Endothelial cell of umbilical vein (primary cell): ENCODE measurements around the gene FGF5. TPM values are rescaled to one million over a fixed set of nuclear protein-coding genes. Genes with fewer than 3 reads are reported as not detected.
"Not testable (repeated sequence)": the region's sequence is repeated elsewhere in the genome, so short reads cannot be mapped to it uniquely, and the experiment has no call there.

ENCODE experiments used
- BruUV-seq: library from RNA; stranded (reverse); fragments of 400-500 nt; replicated peaks from 2 replicates; lab custom pipeline; 2021; lab: Mats Ljungman, UMichigan
- CTCF ChIA-PET: fragments of 300-600, 350-600 bp; sonication (Branson Sonifier 250); formaldehyde crosslinking; loops from one replicate; lab custom pipeline; 2021; ENCODE audit warnings: antibody characterized with exemption, inconsistent platforms; lab: Charles Lee
- POLR2A ChIA-PET: fragments of 300-600, 350-600 bp; sonication (Branson Sonifier 250); formaldehyde crosslinking; loops from one replicate; lab custom pipeline; 2021; ENCODE audit warnings: antibody characterized with exemption, inconsistent platforms; lab: Charles Lee
- DNase-seq: peaks from one replicate; pipeline ENCODE4 v3.0.0-alpha.2; 2011; ENCODE audit warnings: low read depth, low spot score
- FAIRE-seq: peaks from 2 replicates; lab custom pipeline; 2011; peaks lifted over from hg19 to GRCh38; lab: Jason Lieb, UNC
- H2AFZ ChIP-seq: 2 replicates; pipeline ENCODE4 v1.6.0; 2012; ENCODE audit warnings: low read depth, low read length, control low read depth, inconsistent platforms
- H3K27ac ChIP-seq: 2 replicates; pipeline ENCODE4 v1.5.1; 2011; ENCODE audit warnings: low read depth, mild to moderate bottlenecking, control low read depth, low read length, moderate library complexity; ENCODE audit not compliant: insufficient read depth
- H3K27me3 ChIP-seq, 2 experiments: 2 replicates each; pipeline versions ENCODE4 v1.6.0 to v1.6.1; 2011; ENCODE audit warnings: low read length in 2 of 2, mixed read lengths in 1 of 2; ENCODE audit not compliant: control insufficient read depth in 2 of 2, insufficient read depth in 2 of 2
- H3K36me3 ChIP-seq, 2 experiments: 2 replicates in 1 of 2; 3 replicates in 1 of 2; pipeline ENCODE4 v1.5.1; 2011; ENCODE audit warnings: low read length in 2 of 2, mild to moderate bottlenecking in 1 of 2, moderate library complexity in 1 of 2; ENCODE audit not compliant: control insufficient read depth in 2 of 2, insufficient read depth in 2 of 2; ENCODE audit errors: extremely low read depth in 1 of 2
- H3K4me1 ChIP-seq: 3 replicates; pipeline ENCODE4 v1.5.1; 2011; ENCODE audit warnings: mild to moderate bottlenecking, low read length; ENCODE audit not compliant: control insufficient read depth, insufficient read depth; ENCODE audit errors: extremely low read depth
- H3K4me2 ChIP-seq: 2 replicates; pipeline ENCODE4 v1.6.1; 2011; ENCODE audit warnings: low read length, control low read depth, mixed read lengths; ENCODE audit not compliant: insufficient read depth
- H3K4me3 ChIP-seq, 3 experiments: fragments of 200-600 bp in 1 of 3; sonication (generic), shearing (Covaris generic) in 1 of 3; replicated peaks in 1 of 3; 2 replicates each; pipeline ENCODE4 v1.5.1; 2011 to 2016; ENCODE audit warnings: control low read depth in 3 of 3, low read length in 3 of 3, mild to moderate bottlenecking in 2 of 3, inconsistent platforms in 1 of 3, low read depth in 1 of 3, moderate library complexity in 1 of 3; ENCODE audit not compliant: insufficient read depth in 1 of 3
- H3K79me2 ChIP-seq: 2 replicates; pipeline ENCODE4 v1.6.0; 2012; ENCODE audit warnings: low read length, inconsistent platforms; ENCODE audit not compliant: control insufficient read depth, insufficient read depth
- H3K9ac ChIP-seq: replicated peaks from 2 replicates; pipeline ENCODE3; 2011; ENCODE audit warnings: low read length, control low read depth; ENCODE audit not compliant: insufficient read depth; ENCODE audit errors: extremely low read depth
- H3K9me1 ChIP-seq: replicated peaks from 3 replicates; pipeline ENCODE4 v1.6.0; 2011; ENCODE audit warnings: mild to moderate bottlenecking, low read length; ENCODE audit not compliant: control insufficient read depth, insufficient read depth; ENCODE audit errors: extremely low read depth
- H3K9me3 ChIP-seq: replicated peaks from 2 replicates; pipeline ENCODE4 v1.5.1; 2012; ENCODE audit warnings: low read length, inconsistent platforms; ENCODE audit not compliant: control insufficient read depth, insufficient read depth
- H4K20me1 ChIP-seq: replicated peaks from 2 replicates; pipeline ENCODE3; 2011; ENCODE audit warnings: mild to moderate bottlenecking, low read length; ENCODE audit not compliant: control insufficient read depth, insufficient read depth; ENCODE audit errors: extremely low read depth
- EZH2 ChIP-seq: IDR thresholded peaks from 2 replicates; pipeline ENCODE4 v1.6.1; 2012; ENCODE audit warnings: borderline replicate concordance, low read depth, mild to moderate bottlenecking, moderate library complexity, low read length, inconsistent platforms; ENCODE audit not compliant: severe bottlenecking
- FOS ChIP-seq: IDR thresholded peaks from 2 replicates; pipeline ENCODE4 v1.6.1; 2011; ENCODE audit warnings: mild to moderate bottlenecking, low read length, moderate library complexity, borderline replicate concordance; ENCODE audit not compliant: insufficient read depth
- MAX ChIP-seq: IDR thresholded peaks from 2 replicates; pipeline ENCODE4 v1.6.1; 2011; ENCODE audit not compliant: insufficient read depth, insufficient read length
- MYC ChIP-seq: IDR thresholded peaks from one replicate; pipeline ENCODE4 v1.6.1; 2011; ENCODE audit warnings: mild to moderate bottlenecking, low read depth, low read length
- POLR2A ChIP-seq: IDR thresholded peaks from 2 replicates; pipeline ENCODE4 v1.6.1; 2012; ENCODE audit warnings: low read depth, mild to moderate bottlenecking, control low read depth, low read length
- POLR2AphosphoS5 ChIP-seq: IDR thresholded peaks from 2 replicates; pipeline ENCODE4 v1.6.1; 2012; ENCODE audit warnings: low read depth, mild to moderate bottlenecking, control low read depth, low read length, moderate library complexity; ENCODE audit not compliant: insufficient read depth
- dilution Hi-C: fragments of 300-500 bp; cut with MboI; formaldehyde crosslinking; loops from one replicate; pipeline ENCODE4 v1.15.0; 2019; ENCODE audit warnings: low sequenced_read_pairs; ENCODE audit not compliant: extremely low pct_ligation_motif_present
- intact Hi-C: fragments of 100-400 bp; cut with micrococcal nuclease; formaldehyde crosslinking; loops from one replicate; pipeline ENCODE4 v1.10.0; 2022
- polyA plus RNA-seq, 4 experiments: library from polyadenylated mRNA; depleted of rRNA in 3 of 4; stranded (reverse) in 3 of 4; unstranded in 1 of 4; fragments of >200 nt; gene quantifications; 2 replicates each; pipeline versions ENCODE4 v1.2.1 to v1.2.3, GENCODE V29; 2011 to 2012; ENCODE audit warnings: missing spikeins in 1 of 4
- total RNA-seq: library from RNA; stranded (reverse); gene quantifications from 2 replicates; pipeline ENCODE4 v1.2.3, GENCODE V29; 2021

Gene FGF5
- total and polyA plus RNA-seq, 2 donors (not counting 3 experiments of a cell fraction or from before 2014, with no cell fraction given): 0.13 to 0.73 TPM

DNA sequence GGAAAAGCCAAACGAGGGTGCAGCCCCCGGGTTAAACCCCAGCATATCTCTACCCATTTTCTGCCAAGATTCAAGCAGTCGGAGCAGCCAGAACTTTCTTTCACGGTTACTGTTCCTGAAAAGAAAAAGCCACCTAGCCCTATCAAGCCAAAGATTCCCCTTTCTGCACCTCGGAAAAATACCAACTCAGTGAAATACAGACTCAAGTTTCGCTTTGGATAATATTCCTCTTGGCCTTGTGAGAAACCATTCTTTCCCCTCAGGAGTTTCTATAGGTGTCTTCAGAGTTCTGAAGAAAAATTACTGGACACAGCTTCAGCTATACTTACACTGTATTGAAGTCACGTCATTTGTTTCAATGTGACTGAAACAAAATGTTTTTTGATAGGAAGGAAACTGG, 20.0 kb downstream of the FGF5 start:
- H3K79me2 ChIP-seq: no peaks in the 10 kb centered on the region
- POLR2A ChIA-PET: no interaction called here
- dilution Hi-C loops: no loop called here

GRCh38 chr4:80290665-80291064, 24.2 kb downstream of the FGF5 start:
- H2AFZ ChIP-seq, H3K9me3 ChIP-seq, BruUV-seq, H3K36me3 ChIP-seq, dilution Hi-C loops, H3K4me3 ChIP-seq, H3K79me2 ChIP-seq, FAIRE-seq, H3K27ac ChIP-seq, H3K4me2 ChIP-seq, H3K9me1 ChIP-seq, POLR2A ChIA-PET, H3K4me1 ChIP-seq, H4K20me1 ChIP-seq, CTCF ChIA-PET, H3K9ac ChIP-seq, intact Hi-C loops, DNase-seq: not testable (repeated sequence)
- H3K27me3 ChIP-seq: peaks cover 2 to 23% of the 10 kb centered on the region in 2 experiments

More for the DNA sequence above, 20.0 kb downstream of the FGF5 start:
- intact Hi-C loops: no loop called here
- no peak overlapping the region for H3K4me2 ChIP-seq
- no peaks in the 10 kb centered on the region for H3K36me3 ChIP-seq
- no peaks in the 10 kb centered on the region for H4K20me1 ChIP-seq
- H3K27ac ChIP-seq: no peak overlapping the region
- H3K27me3 ChIP-seq: peaks cover 0 to 17% of the 10 kb centered on the region in 2 experiments
- no peak overlapping the region for H3K9ac ChIP-seq
- CTCF ChIA-PET: interaction anchor here (1.1 to 1.5 kb wide), 3 partner anchors 16 to 46 kb away, joined by 3 read pairs; partner anchors contain the start of gene FGF5
- no peaks in the 10 kb centered on the region for H3K4me1 ChIP-seq
- DNase-seq (no peak), FAIRE-seq (no peak)
- H3K9me1 ChIP-seq: no peaks in the 10 kb centered on the region
- no TSS peak for BruUV-seq
- no peak for TF ChIP-seq POLR2AphosphoS5
- TF ChIP-seq FOS: no peak
- TF ChIP-seq MYC: no peak
- no peak for TF ChIP-seq EZH2
- TF ChIP-seq POLR2A: no peak
- no peak for TF ChIP-seq MAX
- no peak overlapping the region for H3K4me3 ChIP-seq
- no peaks in the 10 kb centered on the region for H3K9me3 ChIP-seq
- H2AFZ ChIP-seq: no peak overlapping the region
